OCI-LY7 (cell line): ENCODE results near the gene CELF2. TPM values are rescaled to one million over a fixed set of nuclear protein-coding genes. Genes with fewer than 3 reads are reported as not detected.

Experiments used
- BruUV-seq: library from RNA; stranded (reverse); fragments of 400-500 nt; replicated peaks from 2 replicates; lab custom pipeline; 2021; lab: Mats Ljungman, UMichigan
- CTCF ChIA-PET: fragments of 300-600 bp; sonication (Branson Sonifier 250); formaldehyde crosslinking; loops from one replicate; lab custom pipeline; 2022; ENCODE audit warnings: antibody characterized with exemption; ENCODE audit not compliant: unreplicated experiment; lab: Charles Lee
- POLR2A ChIA-PET: fragments of 300-600 bp; sonication (Branson Sonifier 250); formaldehyde crosslinking; loops from one replicate; lab custom pipeline; 2022; ENCODE audit warnings: antibody characterized with exemption; lab: Charles Lee
- DNase-seq: peaks from one replicate; pipeline ENCODE4 v3.0.0-alpha.2; 2015; ENCODE audit warnings: low spot score
- H2AFZ ChIP-seq: fragments of 200-600 bp; sonication (generic), shearing (Covaris generic); 2 replicates; pipeline ENCODE4 v1.6.1; 2014; ENCODE audit warnings: mild to moderate bottlenecking, antibody characterized with exemption, low read length, moderate library complexity
- H3K27ac ChIP-seq: fragments of 200-600 bp; sonication (generic); 2 replicates; pipeline ENCODE4 v1.5.1; 2014; ENCODE audit warnings: mixed run types, low read depth, mild to moderate bottlenecking, moderate library complexity, low read length, inconsistent platforms; ENCODE audit not compliant: poor library complexity, severe bottlenecking
- H3K36me3 ChIP-seq: fragments of 200-600 bp; sonication (generic); 2 replicates; pipeline ENCODE4 v1.6.1; 2014; ENCODE audit warnings: mild to moderate bottlenecking, antibody characterized with exemption, low read length, moderate library complexity, mixed read lengths; ENCODE audit not compliant: insufficient read depth
- H3K4me1 ChIP-seq: fragments of 200-600 bp; sonication (generic); 2 replicates; pipeline ENCODE4 v1.5.1; 2014; ENCODE audit warnings: mild to moderate bottlenecking, low read length; ENCODE audit not compliant: insufficient read depth, poor library complexity, severe bottlenecking
- H3K4me2 ChIP-seq: fragments of 200-600 bp; sonication (generic); 2 replicates; pipeline ENCODE4 v1.6.1; 2014; ENCODE audit warnings: mild to moderate bottlenecking, low read length
- H3K4me3 ChIP-seq: fragments of 200-600 bp; sonication (generic); 2 replicates; pipeline ENCODE4 v1.5.1; 2014; ENCODE audit warnings: mild to moderate bottlenecking, low read depth, low read length; ENCODE audit not compliant: poor library complexity, severe bottlenecking
- H3K79me2 ChIP-seq: fragments of 200-600 bp; sonication (generic); 2 replicates; pipeline ENCODE4 v1.6.1; 2016; ENCODE audit warnings: low read depth, mild to moderate bottlenecking, low read length, moderate library complexity, mixed read lengths; ENCODE audit not compliant: insufficient read depth
- H3K9me2 ChIP-seq: fragments of 200-600 bp; sonication (generic); 2 replicates; pipeline ENCODE4 v1.6.1; 2016; ENCODE audit warnings: mild to moderate bottlenecking, low read length, mixed read lengths; ENCODE audit not compliant: insufficient read depth
- H3K9me3 ChIP-seq: fragments of 200-600 bp; sonication (generic); 2 replicates; pipeline ENCODE4 v1.6.1; 2014; ENCODE audit warnings: mild to moderate bottlenecking, mixed run types, low read length, mixed read lengths
- H4K20me1 ChIP-seq: fragments of 200-600 bp; sonication (generic); 2 replicates; pipeline ENCODE4 v1.6.1; 2014; ENCODE audit warnings: mild to moderate bottlenecking, antibody characterized with exemption, low read length, moderate library complexity, mixed read lengths; ENCODE audit not compliant: insufficient read depth
- CTCF ChIP-seq: fragments of 200-600 bp; sonication (generic); conservative IDR thresholded peaks from 2 replicates; pipeline ENCODE4 v1.5.1; 2014; ENCODE audit warnings: mild to moderate bottlenecking, antibody characterized with exemption, low read length, moderate library complexity, mixed read lengths
- EZH2phosphoT487 ChIP-seq: fragments of 200-600 bp; sonication (generic); IDR thresholded peaks from 2 replicates; pipeline ENCODE4 v1.6.1; 2018; ENCODE audit warnings: low read depth, borderline replicate concordance, mild to moderate bottlenecking, mixed run types, antibody characterized with exemption, low read length, moderate library complexity, mixed read lengths
- intact Hi-C: fragments of 100-400 bp; cut with micrococcal nuclease; formaldehyde crosslinking; loops from one replicate; pipeline ENCODE4 v1.10.0; 2022; ENCODE audit not compliant: unreplicated experiment
- total RNA-seq, 2 experiments: library from RNA; depleted of rRNA in 1 of 2; stranded (reverse); fragments of >200 nt in 1 of 2; shearing (Covaris generic) in 1 of 2; gene quantifications; 2 replicates each; pipeline ENCODE4 v1.2.3, GENCODE V29; 2014 to 2022

The CELF2 gene
- total RNA-seq, 2 experiments from 2014 or later = 5.4 to 19.1 TPM

- Histone ChIP-seq H4K20me1 (no peaks in the 10 kb centered on the region), H3K9me2 (no peaks in the 10 kb centered on the region), H3K9me3 (no peaks in the 10 kb centered on the region), H3K79me2 (no peaks in the 10 kb centered on the region), H3K4me3 (no peak overlapping the region), H3K36me3 (no peaks in the 10 kb centered on the region), H2AFZ (no peak overlapping the region), H3K27ac (no peak overlapping the region), H3K4me1 (no peaks in the 10 kb centered on the region), H3K4me2 (no peak overlapping the region)
- no peak for DNase-seq
- ChIA-PET CTCF (no interaction called here), POLR2A (no interaction called here)
- intact Hi-C loops = no loop called here
- BruUV-seq = no TSS peak
- TF ChIP-seq EZH2phosphoT487 = no peak
- TF ChIP-seq CTCF = no peak
These were observed 322.0 kb downstream of the CELF2 start for GRCh38 chr10:11339660-11340059.

DNA sequence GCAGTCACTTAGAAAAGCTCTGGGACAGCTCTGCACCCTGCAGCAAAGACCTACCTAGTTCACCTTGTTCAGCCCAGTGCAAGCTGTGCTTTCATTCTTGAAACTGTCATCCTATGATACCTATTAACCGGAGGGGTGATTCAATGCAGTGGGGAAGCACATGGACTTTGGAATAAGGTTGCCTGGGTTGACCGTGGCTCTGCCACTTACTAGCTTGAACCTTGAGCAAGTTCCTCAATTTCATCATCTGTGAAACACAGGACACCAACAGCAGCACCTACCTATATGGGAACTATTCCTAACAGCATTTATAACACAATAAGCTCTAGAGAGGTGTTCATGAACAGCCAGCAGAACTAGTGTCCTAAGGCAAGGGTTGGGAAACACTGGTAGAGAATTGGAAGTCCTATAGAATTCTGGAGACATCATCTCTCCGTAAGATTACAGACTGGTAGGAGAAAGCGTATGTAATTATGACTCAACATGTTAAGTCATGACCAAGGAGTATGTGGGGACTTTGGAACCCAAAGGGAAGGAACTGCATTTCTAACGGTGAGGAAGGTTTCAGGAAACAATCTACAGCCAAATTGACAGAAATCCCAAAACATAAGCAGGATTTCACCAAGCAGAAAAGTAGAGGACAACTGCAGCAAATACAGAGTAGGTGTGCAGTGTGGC, 323.8 kb downstream of the CELF2 start:
- no peaks in the 10 kb centered on the region for H3K36me3 ChIP-seq
- intact Hi-C loops = no loop called here
- CTCF ChIA-PET = no interaction called here
- DNase-seq = no peak
- H4K20me1 ChIP-seq = no peaks in the 10 kb centered on the region
- H3K9me3 ChIP-seq = no peaks in the 10 kb centered on the region
- no peaks in the 10 kb centered on the region for H3K79me2 ChIP-seq
- no peaks in the 10 kb centered on the region for H3K9me2 ChIP-seq
- H3K4me3 ChIP-seq = no peak overlapping the region
- H2AFZ ChIP-seq = no peak overlapping the region
- POLR2A ChIA-PET = interaction anchor here (0.6 to 1.2 kb wide), 4 partner anchors 11 to 1090 kb away, joined by 3 read pairs; no protein-coding TSS in a partner anchor
- no peak overlapping the region for H3K4me2 ChIP-seq
- BruUV-seq = no TSS peak
- no peaks in the 10 kb centered on the region for H3K4me1 ChIP-seq
- no peak for TF ChIP-seq EZH2phosphoT487
- TF ChIP-seq CTCF = no peak
- H3K27ac ChIP-seq = no peak overlapping the region

DNA sequence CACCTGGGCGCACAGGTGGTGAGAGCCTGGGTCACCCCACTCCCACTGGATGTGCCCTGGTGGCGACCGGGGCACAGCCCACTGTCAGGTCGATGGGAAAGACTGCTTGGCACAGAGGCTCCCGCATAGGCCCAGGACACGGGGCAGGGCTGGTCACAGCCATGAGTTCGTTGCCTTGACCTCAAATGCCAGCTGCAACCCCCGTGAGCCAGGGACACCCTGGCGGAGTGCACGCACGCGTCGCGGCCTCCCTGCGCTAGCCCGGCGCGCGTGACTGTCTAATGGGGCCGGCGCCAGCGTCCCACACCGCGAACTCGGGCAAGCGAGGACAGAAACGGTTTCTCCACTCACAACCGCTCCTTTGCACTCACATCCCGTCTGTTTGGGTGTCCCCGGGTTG, 326.4 kb downstream of the CELF2 start:
- intact Hi-C loops = no loop called here
- Histone ChIP-seq H3K9me3 (no peaks in the 10 kb centered on the region), H3K4me3 (no peak overlapping the region), H3K27ac (no peak overlapping the region), H3K4me1 (no peaks in the 10 kb centered on the region), H4K20me1 (no peaks in the 10 kb centered on the region), H3K36me3 (no peaks in the 10 kb centered on the region), H3K9me2 (no peaks in the 10 kb centered on the region), H3K79me2 (no peaks in the 10 kb centered on the region), H2AFZ (no peak overlapping the region), H3K4me2 (no peak overlapping the region)
- no TSS peak for BruUV-seq
- ChIA-PET POLR2A (no interaction called here), CTCF (no interaction called here)
- DNase-seq = no peak
- TF ChIP-seq CTCF = no peak
- no peak for TF ChIP-seq EZH2phosphoT487
